Stimulated activated CD8-positive, alpha-beta memory T cell treated with anti-CD3 and anti-CD28 coated beads, Interleukin-15, amount 100 ng/mL, for 4 hours (primary cell): ENCODE measurements around the gene DICER1.

ENCODE experiments used
- DNase-seq, 2 donors: peaks; one replicate each; pipeline ENCODE4 v3.0.0-alpha.2; 2020; ENCODE audit warnings: low read depth in 2 of 2

The DICER1 gene

DNA sequence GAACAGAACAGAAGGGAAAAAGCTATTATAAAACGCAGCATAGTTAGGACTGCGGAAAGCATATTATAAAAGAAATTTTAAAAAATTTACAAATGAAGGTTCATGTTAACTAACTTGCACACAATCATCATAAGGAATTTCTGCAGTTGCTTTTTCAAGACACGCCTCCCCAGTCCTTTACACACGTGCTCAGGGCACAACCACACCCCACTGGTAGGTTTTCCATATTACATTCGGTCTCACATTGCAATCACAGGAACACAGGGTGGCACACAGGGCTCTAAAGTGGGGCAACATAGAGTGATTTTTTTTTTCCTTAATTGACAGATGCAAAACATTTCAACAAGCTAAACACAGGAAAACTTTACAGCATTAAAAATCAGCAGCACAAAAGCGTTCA lies 69.7 kb downstream of the DICER1 start:
- no peak for DNase-seq

DNA sequence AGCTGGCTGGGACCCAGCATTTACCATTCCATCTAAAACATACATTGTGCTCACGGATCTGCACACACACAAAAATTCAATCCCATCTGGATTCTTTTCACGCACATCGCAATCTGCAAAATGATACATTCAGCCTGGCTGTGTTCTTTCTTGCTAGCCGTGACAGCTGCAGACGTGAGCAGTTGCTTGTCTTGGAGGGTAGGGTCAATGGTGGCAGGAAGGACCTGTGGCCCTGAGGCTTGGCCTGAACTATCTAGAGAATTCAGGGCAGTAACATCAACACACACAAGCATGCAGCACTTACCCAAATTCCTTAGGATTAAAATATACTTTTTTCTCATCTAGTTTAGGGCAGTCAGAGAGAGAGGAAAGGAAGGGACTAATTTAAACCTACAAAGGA lies 72.0 kb downstream of the DICER1 start:
- DNase-seq = no peak

DNA sequence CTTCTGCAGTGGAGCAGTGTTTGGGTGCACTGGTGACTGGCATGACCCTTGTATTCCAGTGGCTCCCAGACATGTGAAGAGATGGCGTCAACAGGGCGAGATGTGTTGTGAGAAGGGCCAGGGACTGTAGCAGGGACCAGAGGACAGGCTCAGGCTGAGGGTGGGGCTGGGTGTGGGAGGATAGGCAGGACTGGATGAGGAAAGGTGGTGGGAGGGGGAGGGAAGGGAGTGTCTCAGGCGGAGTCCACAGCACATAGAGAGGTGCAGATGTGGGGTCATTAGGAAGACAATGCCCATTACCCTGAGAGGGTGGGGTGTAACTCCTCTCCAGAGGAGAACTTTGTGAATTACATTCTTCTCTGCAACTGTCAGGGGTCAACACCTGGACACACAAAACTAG lies 78.5 kb downstream of the DICER1 start:
- no peak for DNase-seq

DNA sequence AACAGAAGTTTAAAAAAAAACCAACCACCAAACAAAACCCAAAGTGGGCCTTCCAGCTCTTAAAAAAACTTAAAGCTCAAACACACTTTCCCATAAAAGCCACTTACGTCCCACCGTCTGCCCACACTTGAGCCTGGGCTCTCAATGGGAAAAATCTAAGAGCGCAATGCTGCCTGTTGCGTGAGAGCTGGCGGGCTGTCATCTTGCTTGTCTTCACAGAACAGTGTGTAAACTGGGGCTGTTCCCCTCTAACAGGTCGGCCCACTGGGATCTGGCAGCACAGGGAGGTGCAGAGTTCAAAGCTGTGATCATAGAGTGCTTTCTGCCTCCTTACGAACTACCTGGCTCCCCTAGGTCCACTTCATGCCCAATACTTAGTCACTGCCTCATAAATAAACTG lies 80.0 kb downstream of the DICER1 start:
- DNase-seq = no peak

DNA sequence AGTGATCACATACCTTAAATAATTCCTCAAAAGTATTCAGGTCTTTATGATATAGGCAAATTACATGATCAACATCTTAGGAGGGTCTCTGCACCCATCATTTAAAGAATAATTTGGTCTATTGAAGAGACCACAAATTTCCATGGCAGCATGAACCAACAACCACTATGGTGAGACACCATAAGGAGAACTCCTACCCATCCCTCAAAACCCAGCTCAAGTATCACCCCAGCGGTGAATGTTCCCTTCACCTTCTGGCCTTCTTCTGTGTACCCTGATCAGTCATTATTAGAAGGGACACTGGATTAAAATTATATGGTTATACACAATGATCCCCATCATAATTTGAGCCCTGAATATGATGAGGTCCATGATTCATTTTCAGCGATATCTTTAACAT lies 81.5 kb downstream of the DICER1 start:
- DNase-seq = no peak

DNA sequence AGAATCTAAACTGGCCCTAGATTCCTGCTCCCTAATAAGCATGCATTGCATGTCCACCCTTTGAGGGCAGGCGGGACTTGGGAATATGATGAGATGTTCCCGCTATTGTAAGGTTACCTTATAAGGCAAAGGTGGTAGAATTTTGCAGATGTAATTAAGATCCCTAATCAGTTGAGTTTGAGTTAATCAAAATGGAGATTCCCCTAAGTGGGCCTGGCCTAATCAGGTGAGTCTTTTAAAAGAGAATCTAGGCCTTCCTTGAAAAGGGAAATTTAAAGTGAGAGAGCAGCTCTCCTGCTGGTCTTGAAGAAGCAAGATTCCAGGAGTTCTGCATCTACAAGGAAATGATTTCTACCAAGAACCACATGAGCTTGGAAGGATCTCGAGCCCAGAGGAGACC lies 83.4 kb downstream of the DICER1 start:
- no peak for DNase-seq

DNA sequence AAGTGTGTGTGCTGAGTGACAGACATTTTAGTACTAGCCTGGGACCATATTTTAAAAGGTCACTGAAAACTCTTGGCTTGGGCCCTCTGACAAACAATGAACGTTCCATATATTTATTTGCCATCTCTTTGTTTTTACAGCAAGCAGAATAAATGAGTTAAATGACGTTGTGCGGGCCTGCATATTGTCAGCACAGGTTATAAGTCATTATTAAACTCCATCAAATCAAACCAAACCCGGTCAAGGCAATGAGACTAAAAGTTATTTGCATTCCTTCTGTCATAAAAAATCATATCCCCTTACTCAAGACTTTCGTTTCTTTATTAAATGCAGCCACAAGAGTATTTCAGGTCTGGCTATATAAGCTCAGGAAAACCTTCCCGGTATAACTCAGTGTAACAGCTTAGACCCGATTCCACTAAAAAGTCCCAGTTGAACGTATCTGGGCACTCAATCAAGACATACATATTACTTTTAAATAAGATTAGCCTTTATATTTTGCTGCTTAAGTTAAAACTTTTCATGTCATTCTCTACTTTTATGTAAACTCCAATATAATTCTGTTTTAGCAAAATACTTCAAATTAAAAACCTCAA lies 84.9 kb downstream of the DICER1 start:
- DNase-seq = no peak

DNA sequence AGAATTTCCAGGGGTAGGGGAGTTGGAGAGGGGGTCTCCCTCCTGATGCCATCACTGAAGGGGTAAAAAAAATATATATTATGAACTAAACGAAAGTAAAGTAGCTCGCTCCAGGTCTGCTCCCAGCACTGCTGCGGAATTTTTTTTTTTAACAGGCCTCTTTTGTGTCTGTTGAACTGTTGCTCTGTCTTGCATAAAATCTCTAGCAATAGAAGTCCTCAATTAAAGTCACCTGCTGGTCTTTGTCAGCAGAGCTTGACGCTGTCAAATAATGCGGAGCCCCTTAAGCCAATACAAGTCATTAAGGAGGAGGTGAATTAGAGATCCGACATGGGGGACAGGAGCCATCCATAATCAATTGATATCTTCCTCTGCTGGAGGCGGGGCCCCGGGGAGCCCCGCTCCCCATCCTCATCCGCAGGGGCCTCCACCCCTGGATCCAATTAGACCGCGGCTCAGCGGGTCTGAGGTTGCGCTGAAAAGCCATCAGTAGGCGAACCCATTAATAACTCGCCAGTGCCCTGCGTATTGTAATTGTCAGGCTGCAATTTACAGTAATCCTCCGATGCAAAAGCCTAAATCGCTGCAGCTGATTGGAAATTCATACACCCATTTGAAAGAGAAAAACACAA lies 85.6 kb downstream of the DICER1 start:
- no peak for DNase-seq

DNA sequence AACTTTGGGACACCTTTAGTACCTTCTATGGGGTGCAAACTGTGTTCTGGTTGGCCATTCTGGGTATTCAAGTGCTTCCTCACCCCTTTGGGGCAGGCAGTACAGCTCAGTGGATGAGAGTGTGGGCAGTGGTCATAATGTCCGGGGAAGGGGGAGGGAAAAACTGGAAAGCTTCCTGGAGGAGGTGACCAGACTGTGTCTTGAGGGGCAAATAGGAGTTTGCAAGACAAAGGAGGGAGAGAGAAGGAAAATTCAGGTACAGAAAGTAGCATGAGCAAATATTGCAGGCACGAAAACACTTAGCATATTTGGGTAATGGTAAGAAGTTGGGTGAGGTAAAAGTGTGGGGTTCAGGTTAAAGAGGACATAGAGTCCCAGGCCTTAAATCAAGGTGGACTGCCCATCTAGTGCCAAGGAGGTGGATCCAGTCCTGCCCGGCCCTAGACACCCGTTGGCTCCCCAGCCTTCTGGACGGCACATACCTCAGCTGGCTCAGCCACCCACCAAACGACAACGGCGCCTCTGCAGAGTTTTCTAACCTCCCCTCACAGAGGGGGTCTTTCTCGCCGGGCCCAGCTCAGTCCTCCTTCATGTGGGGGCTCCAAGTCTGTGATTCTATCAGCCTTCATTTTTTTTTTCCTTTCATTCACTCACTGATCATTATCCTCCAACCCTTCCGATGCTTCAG lies 86.4 kb downstream of the DICER1 start:
- DNase-seq = no peak

DNA sequence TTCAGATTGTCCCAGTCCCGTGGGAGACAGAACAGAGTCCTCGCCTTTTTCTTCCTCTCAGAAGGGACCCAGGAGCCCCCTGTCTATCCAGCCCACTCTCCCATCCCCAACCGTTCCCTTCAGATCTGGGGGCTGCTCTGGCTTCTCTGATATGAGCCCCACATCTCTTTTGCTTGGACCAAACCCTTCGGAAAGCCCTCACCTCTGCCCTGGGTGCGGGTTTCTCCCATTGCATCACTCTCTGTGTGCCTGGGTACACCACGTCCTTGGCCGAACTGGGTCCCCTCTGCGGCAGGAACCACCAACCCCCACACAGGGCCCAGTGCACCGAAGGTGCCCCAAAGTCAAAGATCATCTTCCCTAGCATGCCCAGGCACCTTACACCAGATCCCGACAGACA lies 87.8 kb downstream of the DICER1 start:
- DNase-seq = no peak

DNA sequence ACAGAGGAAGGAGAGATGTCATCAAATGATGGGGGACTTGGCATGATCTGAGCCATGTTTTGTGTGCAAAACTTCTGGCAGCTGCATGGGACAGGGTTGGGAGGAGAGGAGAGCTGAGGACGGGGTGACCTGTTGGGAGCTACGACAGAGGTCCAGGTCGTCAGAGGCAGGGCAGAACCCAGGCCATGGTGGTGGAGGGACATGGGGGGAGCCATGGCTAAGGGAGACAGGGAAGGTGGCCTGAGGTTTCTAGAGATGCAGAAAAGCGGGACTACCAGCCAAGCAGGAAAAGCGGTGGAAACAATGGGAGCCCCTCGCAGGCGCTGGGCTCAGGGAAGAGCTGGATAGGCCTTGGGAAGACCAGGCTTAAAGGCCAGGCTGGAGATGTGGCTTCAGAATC lies 88.3 kb downstream of the DICER1 start:
- no peak for DNase-seq

DNA sequence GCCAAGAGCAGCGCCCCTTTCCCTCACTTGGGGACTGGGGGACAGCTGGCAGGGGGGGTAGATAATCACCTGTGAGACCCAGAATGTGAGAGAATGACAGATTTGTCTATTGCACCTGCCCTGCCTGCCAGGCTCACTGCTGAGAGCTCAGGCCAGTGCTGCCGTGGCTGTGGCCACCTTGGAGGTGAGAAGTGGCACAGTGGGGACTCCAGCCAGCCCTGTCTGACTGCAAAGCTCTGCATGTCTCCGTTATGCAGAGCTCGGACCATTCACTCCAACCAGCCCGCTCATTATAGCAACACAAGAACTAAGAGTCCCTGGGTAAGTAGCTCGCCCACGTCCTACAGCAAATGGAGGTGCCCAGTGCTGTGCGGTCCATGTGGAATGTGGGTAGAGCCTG lies 88.8 kb downstream of the DICER1 start:
- DNase-seq = no peak

DNA sequence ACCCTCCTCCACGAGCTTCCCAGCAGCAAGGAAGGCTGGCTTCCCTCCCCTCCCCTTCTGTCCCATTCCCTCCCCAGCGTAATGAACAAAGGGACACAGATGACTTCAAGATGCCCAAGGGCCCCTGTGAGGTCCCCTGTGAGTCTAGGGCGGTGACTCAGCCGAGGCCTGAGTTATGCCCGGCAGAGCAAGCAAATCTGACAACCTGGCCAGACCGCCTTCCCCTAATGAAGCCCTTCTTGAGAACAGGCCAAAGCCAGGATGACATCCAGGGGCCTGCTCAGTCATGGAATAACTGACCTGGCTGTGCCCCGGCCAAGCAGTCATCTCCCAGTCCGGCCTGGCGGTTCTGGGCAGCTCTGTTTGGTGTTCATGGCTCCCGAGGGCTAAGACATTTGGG lies 89.2 kb downstream of the DICER1 start:
- no peak for DNase-seq

DNA sequence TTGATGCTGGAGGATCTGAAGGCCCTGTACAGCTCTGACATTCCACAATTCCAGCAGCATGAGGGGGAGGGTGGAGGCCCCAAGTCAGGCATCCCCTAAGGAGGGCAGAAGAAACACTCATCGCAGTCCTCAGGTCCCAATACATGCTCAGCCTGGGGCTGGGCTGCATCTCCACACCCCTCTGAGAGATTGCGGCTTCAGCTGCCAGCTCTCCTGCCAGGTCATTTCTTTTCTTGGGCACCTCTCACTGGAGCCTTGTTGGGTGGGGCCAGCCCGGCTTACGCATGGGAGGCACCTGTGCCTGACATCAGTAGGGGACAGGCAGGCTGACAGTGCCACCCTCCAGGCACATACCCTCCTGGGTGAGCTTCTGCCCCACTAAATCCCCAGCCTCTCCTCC lies 89.8 kb downstream of the DICER1 start:
- no peak for DNase-seq

DNA sequence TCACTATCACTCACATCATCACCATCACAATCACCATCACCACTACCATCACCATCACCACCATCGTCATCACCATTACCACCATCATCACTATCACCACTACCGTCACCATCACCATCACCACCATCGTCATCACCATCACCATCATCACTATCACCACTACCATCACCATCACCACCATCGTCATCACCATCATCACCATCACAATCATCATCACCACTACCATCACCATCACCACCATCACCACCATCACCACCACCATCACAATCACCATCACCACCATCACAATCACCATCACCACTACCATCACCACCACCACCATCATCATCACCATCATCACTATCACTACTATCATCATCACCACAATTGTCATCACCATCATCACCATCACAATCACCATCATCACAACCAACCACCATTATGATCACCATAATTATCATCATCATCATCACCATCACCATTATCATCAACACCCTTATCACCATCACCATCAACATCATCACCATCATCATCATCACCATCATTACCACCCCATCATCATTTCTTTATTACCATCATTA lies 90.8 kb downstream of the DICER1 start:
- no peak for DNase-seq

DNA sequence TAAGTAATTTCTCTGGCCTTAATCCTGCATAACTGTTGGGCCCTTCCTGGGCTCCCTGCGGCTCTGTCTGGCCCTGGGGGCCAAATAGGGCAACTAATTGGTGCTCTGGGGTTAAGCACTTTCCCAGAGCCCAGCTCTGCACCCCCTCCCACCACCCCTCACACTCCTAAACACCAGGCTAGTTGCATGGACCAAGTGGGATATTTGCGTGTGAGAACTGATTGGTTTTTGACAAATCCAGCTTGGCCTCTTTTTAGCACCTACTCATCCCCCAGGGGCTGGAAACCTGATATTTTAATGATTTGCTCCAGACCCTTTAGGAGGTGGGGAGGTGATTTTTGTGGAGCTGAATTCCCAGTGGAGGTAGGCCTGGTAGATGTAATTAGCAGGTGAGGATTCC lies 91.9 kb downstream of the DICER1 start:
- DNase-seq = no peak

DNA sequence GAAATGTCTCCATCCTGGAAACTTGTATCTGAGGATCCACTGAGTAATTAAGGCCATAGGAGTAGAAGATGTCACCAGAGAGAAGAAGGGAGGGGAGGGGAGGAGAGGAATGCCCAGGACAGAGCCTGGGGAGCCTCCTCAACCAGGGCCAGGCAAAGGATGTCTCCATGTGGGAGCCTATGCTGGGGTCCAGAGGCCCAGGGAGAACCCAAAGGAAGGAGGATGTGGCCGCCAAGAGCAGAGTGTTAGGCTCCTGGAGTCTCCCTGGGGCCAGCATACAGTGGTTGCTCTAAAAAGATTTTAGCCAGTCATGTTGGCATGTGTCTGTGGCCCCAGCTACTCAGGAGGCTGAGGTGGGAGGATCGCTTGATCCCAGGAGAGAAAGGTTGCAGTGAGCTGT lies 92.6 kb downstream of the DICER1 start:
- no peak for DNase-seq

DNA sequence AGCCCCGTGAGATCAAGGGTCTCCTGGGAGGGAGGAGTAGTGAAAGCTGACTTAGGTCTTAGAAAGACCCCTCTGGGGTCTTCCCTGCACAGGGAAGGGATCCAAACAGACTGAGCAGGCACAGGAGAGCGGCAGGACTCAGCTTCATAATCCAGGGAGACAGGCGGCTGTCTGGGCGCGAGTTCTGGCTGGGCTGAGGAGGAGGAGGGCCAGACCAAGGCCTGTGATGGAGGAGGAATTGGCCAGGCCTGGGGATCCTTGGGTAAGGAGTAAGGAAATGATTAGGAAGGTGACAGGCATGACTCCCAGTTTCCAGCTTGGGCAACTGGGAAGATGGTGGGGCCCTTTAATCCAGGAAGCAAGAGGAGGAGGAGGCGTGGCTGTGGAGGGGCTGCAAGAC lies 93.1 kb downstream of the DICER1 start:
- DNase-seq = no peak

DNA sequence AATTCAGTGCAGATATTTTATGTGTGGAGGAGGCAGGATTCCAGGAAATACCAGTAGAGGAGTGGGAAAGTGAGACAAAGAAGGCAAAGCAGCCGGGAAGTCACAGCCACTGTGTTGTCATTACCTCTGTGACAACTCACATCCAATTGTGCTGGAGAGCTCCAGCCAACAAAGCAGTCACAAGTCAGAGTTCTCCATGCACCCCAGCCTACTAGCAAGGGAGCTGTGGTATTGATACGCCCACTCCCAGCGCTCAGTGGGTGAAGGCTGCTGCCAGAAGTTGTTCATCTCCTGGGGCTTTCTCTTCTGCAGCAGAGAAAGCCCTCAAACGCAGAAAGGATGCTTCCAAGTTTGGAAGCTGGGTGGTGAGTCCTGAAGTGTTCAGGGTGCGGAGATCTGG lies 93.9 kb downstream of the DICER1 start:
- DNase-seq = no peak

DNA sequence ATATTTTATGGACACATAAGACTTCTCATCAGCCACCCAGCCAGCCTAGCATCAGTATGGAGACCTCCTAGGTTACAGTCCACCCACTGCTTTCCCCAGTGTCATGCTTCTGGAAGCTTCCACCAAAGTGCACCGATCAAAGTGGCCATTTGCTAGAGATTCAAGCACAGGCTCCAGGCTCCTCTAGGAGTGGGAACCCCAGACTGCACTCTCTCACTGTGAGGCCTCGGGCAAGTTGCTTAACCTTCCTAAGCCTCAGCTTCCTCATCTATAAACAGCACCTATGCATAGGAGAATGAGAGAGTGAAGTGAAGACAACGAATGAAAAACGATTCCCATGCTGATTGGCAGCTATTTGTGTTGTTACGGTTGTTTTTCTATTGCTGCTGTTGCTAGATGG lies 94.4 kb downstream of the DICER1 start:
- no peak for DNase-seq

DNA sequence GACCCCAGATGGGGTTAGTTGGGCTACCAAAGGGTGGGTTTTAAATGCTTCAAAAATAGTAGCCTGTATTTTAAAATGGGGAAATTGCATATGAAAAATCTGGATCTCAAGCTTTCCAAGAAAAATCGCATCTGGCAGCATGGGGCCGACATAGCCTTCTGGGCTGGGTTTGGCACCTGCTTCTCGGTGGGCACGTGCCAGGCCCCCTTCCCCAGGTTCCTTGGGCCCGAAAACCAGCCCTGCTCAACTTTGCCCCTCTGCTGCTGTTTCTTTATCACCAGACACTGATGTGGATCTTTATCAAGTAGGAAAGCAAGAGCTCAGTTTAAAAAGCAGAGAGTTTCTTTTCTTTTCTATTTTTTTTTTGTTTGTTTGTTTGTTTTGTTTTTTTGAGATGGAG lies 95.1 kb downstream of the DICER1 start:
- DNase-seq = no peak

DNA sequence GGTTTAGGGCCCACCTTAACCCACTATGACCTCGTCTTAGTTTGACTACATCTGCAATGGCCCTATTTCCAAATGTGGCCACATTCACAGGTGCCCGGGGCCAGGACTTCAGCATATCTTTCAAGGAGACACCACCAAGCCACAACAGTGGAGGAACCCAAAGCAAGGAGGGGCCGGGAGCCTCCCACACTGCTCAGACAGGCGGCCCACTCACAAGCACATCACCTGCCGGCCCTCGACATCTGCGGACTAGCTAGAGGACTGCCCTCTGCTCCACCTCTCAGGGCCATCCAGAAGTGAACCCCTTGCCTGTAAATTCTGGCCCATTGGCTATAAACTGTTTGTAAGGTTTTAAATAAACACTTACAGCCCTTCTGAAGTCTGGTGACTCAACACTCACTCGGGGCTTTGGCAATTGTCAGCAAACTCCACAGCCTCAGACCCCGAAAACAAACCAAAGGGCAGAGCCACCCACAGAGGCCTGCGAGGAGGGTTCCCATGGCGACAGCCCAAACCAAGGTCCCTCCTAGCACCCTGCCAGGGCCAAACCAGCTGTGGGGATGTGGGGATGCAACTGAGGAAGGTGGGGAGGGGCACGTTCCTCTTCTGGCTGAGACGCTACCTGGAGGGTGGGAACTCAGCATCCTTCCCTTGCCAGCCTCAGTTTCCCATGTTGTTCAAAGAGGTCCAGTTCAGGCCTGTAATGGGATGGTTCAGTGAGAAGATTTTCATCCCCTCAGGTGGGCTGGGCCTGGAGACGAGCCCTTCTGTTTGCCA lies 95.8 kb downstream of the DICER1 start:
- DNase-seq = no peak

DNA sequence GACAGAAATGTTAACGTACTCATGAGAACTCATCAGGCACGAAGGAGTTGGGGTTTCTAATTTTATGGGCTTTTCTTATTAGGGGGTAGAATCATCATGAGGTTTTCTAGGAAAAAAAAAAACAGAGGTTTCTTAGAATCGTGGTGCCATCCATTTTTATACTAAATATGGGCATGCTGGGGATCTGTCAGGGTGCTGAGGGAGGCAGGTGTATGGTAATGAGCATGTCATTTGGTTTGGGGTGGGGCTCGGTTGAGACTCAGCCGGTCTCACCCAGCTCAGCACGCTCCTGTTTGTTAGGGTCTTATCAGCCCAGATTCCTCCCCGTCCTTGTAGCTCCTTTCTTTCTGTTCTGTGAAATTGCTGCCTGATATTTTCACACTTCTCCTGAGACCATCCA lies 98.2 kb downstream of the DICER1 start:
- no peak for DNase-seq
